DND-41 (cell line): ENCODE measurements around the gene MYT1.
"Not testable (repeated sequence)": the region's sequence is repeated elsewhere in the genome, so short reads cannot be mapped to it uniquely, and the experiment has no call there.

Experiments used
- ATAC-seq: fragments of 200-7000 bp; cut with Tn5 transposase; 3 replicates; pipeline ENCODE4 v1.9.1; 2021; ENCODE audit warnings: low read depth; ENCODE audit not compliant: insufficient read depth
- DNase-seq: peaks from one replicate; pipeline ENCODE4 v3.0.0-alpha.2; 2020
- H2AFZ ChIP-seq: 2 replicates; pipeline ENCODE4 v1.6.0; 2012; ENCODE audit warnings: low read depth, low read length
- H3K27ac ChIP-seq: 2 replicates; pipeline ENCODE4 v1.5.1; 2012; ENCODE audit warnings: low read length, inconsistent platforms
- H3K27me3 ChIP-seq: fragments of 200-600 bp; sonication (generic); 2 replicates; pipeline ENCODE4 v1.6.0; 2012; ENCODE audit warnings: low read length, mild to moderate bottlenecking, inconsistent platforms; ENCODE audit not compliant: insufficient read depth, poor library complexity
- H3K36me3 ChIP-seq: 2 replicates; pipeline ENCODE4 v1.5.1; 2012; ENCODE audit warnings: low read length, inconsistent platforms; ENCODE audit not compliant: insufficient read depth
- H3K4me1 ChIP-seq: 2 replicates; pipeline ENCODE4 v1.5.1; 2012; ENCODE audit warnings: mild to moderate bottlenecking, low read length; ENCODE audit not compliant: insufficient read depth
- H3K4me2 ChIP-seq: 2 replicates; pipeline ENCODE4 v1.6.0; 2012; ENCODE audit warnings: mild to moderate bottlenecking, moderate library complexity, low read length, inconsistent platforms; ENCODE audit not compliant: insufficient read depth
- H3K4me3 ChIP-seq, 2 experiments: fragments of 200-600 bp in 1 of 2; shearing (Covaris generic) in 1 of 2; 2 replicates each; pipeline ENCODE4 v1.5.1; 2012 to 2016; ENCODE audit warnings: inconsistent platforms in 2 of 2, low read length in 2 of 2, mild to moderate bottlenecking in 2 of 2, low read depth in 1 of 2, moderate library complexity in 1 of 2
- H3K79me2 ChIP-seq: 2 replicates; pipeline ENCODE4 v1.6.0; 2012; ENCODE audit warnings: low read length, inconsistent platforms; ENCODE audit not compliant: insufficient read depth
- H3K9ac ChIP-seq: 2 replicates; pipeline ENCODE4 v1.6.0; 2012; ENCODE audit warnings: low read depth, mild to moderate bottlenecking, inconsistent platforms, low read length, moderate library complexity
- H3K9me3 ChIP-seq: 2 replicates; pipeline ENCODE4 v1.5.1; 2012; ENCODE audit warnings: low read length, moderate library complexity, mild to moderate bottlenecking, inconsistent platforms; ENCODE audit not compliant: insufficient read depth, severe bottlenecking
- H4K20me1 ChIP-seq: 2 replicates; pipeline ENCODE4 v1.6.0; 2012; ENCODE audit warnings: low read length; ENCODE audit not compliant: insufficient read depth
- EZH2 ChIP-seq: IDR thresholded peaks from 3 replicates; pipeline ENCODE4 v1.6.1; 2012; ENCODE audit warnings: borderline replicate concordance, low read depth, mild to moderate bottlenecking, moderate library complexity, low read length, inconsistent platforms; ENCODE audit not compliant: severe bottlenecking
- TF ChIP-seq, protein P1 (sequence below): IDR thresholded peaks from 2 replicates; pipeline ENCODE4 v1.5.1; 2012; ENCODE audit warnings: borderline replicate concordance, low read length, moderate library complexity, mild to moderate bottlenecking; ENCODE audit not compliant: poor library complexity, severe bottlenecking; ENCODE audit errors: extremely low read depth

The MYT1 gene

GRCh38 chr20:64176971-64177370 is 12.7 kb downstream of the MYT1 start:
- H3K36me3 ChIP-seq: no peaks in the 10 kb centered on the region
- H3K9me3 ChIP-seq: no peaks in the 10 kb centered on the region
- no peaks in the 10 kb centered on the region for H3K4me1 ChIP-seq
- H3K79me2 ChIP-seq: no peaks in the 10 kb centered on the region
- H3K27ac ChIP-seq: no peak overlapping the region
- no peak overlapping the region for H3K4me2 ChIP-seq
- DNase-seq: no peak
- TF ChIP-seq, protein P1, sequence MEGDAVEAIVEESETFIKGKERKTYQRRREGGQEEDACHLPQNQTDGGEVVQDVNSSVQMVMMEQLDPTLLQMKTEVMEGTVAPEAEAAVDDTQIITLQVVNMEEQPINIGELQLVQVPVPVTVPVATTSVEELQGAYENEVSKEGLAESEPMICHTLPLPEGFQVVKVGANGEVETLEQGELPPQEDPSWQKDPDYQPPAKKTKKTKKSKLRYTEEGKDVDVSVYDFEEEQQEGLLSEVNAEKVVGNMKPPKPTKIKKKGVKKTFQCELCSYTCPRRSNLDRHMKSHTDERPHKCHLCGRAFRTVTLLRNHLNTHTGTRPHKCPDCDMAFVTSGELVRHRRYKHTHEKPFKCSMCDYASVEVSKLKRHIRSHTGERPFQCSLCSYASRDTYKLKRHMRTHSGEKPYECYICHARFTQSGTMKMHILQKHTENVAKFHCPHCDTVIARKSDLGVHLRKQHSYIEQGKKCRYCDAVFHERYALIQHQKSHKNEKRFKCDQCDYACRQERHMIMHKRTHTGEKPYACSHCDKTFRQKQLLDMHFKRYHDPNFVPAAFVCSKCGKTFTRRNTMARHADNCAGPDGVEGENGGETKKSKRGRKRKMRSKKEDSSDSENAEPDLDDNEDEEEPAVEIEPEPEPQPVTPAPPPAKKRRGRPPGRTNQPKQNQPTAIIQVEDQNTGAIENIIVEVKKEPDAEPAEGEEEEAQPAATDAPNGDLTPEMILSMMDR: no peak
- no peak for TF ChIP-seq EZH2
- no peak for ATAC-seq
- no peak overlapping the region for H2AFZ ChIP-seq
- H3K4me3 ChIP-seq: no peak overlapping the region
- H3K27me3 ChIP-seq: peaks cover 3% of the 10 kb centered on the region
- H3K9ac ChIP-seq: no peak overlapping the region
- H4K20me1 ChIP-seq: peaks cover 9% of the 10 kb centered on the region

GRCh38 chr20:64177384-64177783 is 13.1 kb downstream of the MYT1 start:
- Histone ChIP-seq H3K9ac (no peak overlapping the region), H3K27me3 (peaks cover 3% of the 10 kb centered on the region), H3K4me2 (no peak overlapping the region), H3K36me3 (no peaks in the 10 kb centered on the region), H3K27ac (no peak overlapping the region), H3K4me3 (no peak overlapping the region), H3K4me1 (no peaks in the 10 kb centered on the region), H2AFZ (no peak overlapping the region), H3K79me2 (no peaks in the 10 kb centered on the region), H4K20me1 (peaks cover 9% of the 10 kb centered on the region), H3K9me3 (no peaks in the 10 kb centered on the region)
- DNase-seq (no peak), ATAC-seq (no peak)
- TF ChIP-seq EZH2: no peak
- TF ChIP-seq, protein P1: no peak

- no peak for ATAC-seq
- H3K4me3 ChIP-seq: no peak overlapping the region
Observed at GRCh38 chr20:64177787-64178186, 13.5 kb downstream of the MYT1 start.

GRCh38 chr20:64178925-64179324 is 14.7 kb downstream of the MYT1 start:
- not testable (repeated sequence) for ATAC-seq, H3K4me3 ChIP-seq, DNase-seq, H3K9me3 ChIP-seq, H3K27me3 ChIP-seq, H2AFZ ChIP-seq, H3K79me2 ChIP-seq, H3K27ac ChIP-seq, H4K20me1 ChIP-seq, H3K4me2 ChIP-seq, H3K9ac ChIP-seq, H3K4me1 ChIP-seq, H3K36me3 ChIP-seq

More at GRCh38 chr20:64177787-64178186, 13.5 kb downstream of the MYT1 start:
- H3K9ac ChIP-seq: no peak overlapping the region
- no peak overlapping the region for H2AFZ ChIP-seq
- H3K4me1 ChIP-seq: no peaks in the 10 kb centered on the region
- no peaks in the 10 kb centered on the region for H3K36me3 ChIP-seq
- H3K4me2 ChIP-seq: no peak overlapping the region
- TF ChIP-seq, protein P1: no peak
- TF ChIP-seq EZH2: no peak
- H4K20me1 ChIP-seq: peaks cover 9% of the 10 kb centered on the region
- H3K79me2 ChIP-seq: no peaks in the 10 kb centered on the region
- no peaks in the 10 kb centered on the region for H3K9me3 ChIP-seq
- DNase-seq: no peak
- no peak overlapping the region for H3K27ac ChIP-seq
- peaks cover 3% of the 10 kb centered on the region for H3K27me3 ChIP-seq
